ENCODE data around the gene PADI1.

DNA sequence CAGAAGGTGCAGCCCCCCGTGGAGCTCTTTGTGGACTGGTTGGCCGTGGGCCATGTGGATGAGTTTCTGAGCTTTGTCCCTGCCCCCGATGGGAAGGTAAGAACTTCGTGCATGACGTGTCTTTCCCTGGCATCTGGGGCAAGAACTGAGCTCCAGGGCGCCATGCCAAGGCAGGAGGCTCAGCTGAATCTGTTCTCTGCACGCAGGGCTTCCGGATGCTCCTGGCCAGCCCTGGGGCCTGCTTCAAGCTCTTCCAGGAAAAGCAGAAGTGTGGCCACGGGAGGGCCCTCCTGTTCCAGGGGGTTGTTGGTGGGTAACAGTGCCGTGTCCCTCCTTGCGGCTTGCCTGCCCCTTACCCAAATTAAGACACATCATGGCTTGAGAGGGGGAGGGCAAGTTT, 71.6 kb downstream of the PADI1 start:
- TF ChIP-seq, protein P1, sequence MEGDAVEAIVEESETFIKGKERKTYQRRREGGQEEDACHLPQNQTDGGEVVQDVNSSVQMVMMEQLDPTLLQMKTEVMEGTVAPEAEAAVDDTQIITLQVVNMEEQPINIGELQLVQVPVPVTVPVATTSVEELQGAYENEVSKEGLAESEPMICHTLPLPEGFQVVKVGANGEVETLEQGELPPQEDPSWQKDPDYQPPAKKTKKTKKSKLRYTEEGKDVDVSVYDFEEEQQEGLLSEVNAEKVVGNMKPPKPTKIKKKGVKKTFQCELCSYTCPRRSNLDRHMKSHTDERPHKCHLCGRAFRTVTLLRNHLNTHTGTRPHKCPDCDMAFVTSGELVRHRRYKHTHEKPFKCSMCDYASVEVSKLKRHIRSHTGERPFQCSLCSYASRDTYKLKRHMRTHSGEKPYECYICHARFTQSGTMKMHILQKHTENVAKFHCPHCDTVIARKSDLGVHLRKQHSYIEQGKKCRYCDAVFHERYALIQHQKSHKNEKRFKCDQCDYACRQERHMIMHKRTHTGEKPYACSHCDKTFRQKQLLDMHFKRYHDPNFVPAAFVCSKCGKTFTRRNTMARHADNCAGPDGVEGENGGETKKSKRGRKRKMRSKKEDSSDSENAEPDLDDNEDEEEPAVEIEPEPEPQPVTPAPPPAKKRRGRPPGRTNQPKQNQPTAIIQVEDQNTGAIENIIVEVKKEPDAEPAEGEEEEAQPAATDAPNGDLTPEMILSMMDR (IDR thresholded peaks at IDR 0.05): no peak
- no peak for TF ChIP-seq EP300 (IDR thresholded peaks at IDR 0.05)
- no peak for TF ChIP-seq POLR2AphosphoS5 (IDR thresholded peaks at IDR 0.05)
- no peak for TF ChIP-seq POLR2A (IDR thresholded peaks at IDR 0.05; ENCODE audit: low read depth)
